HCT116 (cell line): ENCODE results near the gene CDH22. TPM values are rescaled to one million over a fixed set of nuclear protein-coding genes. Genes with fewer than 3 reads are reported as not detected.

Experiments
- ATAC-seq: fragments of 200-7000 bp; cut with Tn5 transposase; 2 replicates; pipeline ENCODE4 v1.9.1; 2020; ENCODE audit warnings: mild to moderate bottlenecking, moderate library complexity
- BruUV-seq: library from RNA; stranded (reverse); fragments of 400-500 nt; replicated peaks from 2 replicates; lab custom pipeline; 2021; lab: Mats Ljungman, UMichigan
- CTCF ChIA-PET: fragments of 300-600 bp; sonication (Branson Sonifier 250); formaldehyde crosslinking; loops from one replicate; lab custom pipeline; 2021; ENCODE audit warnings: antibody characterized with exemption; lab: Charles Lee
- POLR2A ChIA-PET: fragments of 300-600, 350-600 bp; sonication (Branson Sonifier 250); formaldehyde crosslinking; loops from one replicate; lab custom pipeline; 2021; ENCODE audit warnings: antibody characterized with exemption; lab: Charles Lee
- RAD21 ChIA-PET, 2 experiments: fragments of 300-600 bp; sonication (Branson Sonifier 250); formaldehyde crosslinking; loops; one replicate each; lab custom pipeline; 2023; ENCODE audit warnings: low total read pairs in 2 of 2; ENCODE audit not compliant: uncharacterized antibody in 2 of 2, unreplicated experiment in 2 of 2, low non-redundant PET in 1 of 2; lab: Charles Lee
- DNase-seq: peaks from one replicate; pipeline ENCODE4 v3.0.0-alpha.2; 2010; ENCODE audit warnings: low read depth, low spot score
- H2AFZ ChIP-seq: fragments of 200-600 bp; shearing (Covaris generic), sonication (generic); 2 replicates; pipeline ENCODE4 v1.6.1; 2017; ENCODE audit warnings: low read depth, mixed run types, mixed read lengths, antibody characterized with exemption, low read length; ENCODE audit not compliant: poor library complexity, severe bottlenecking
- H3K27ac ChIP-seq: 2 replicates; pipeline ENCODE4 v1.5.1; 2012; ENCODE audit warnings: low read depth, low read length
- H3K27me3 ChIP-seq: fragments of 200-600 bp; sonication (generic); 2 replicates; pipeline ENCODE4 v1.6.1; 2016; ENCODE audit warnings: mixed run types, low read length, mixed read lengths; ENCODE audit not compliant: insufficient read depth
- H3K36me3 ChIP-seq, 2 experiments: fragments of 200-500 bp in 1 of 2; fragments of 200-600 bp in 1 of 2; sonication (Bioruptor generic) in 1 of 2; sonication (generic) in 1 of 2; 2 replicates each; pipeline versions ENCODE4 v1.5.1 to v1.6.1; 2014 to 2016; ENCODE audit warnings: low read length in 2 of 2, inconsistent platforms in 1 of 2, mixed read lengths in 1 of 2, mixed run types in 1 of 2; ENCODE audit not compliant: insufficient read depth in 2 of 2, control insufficient read depth in 1 of 2
- H3K4me1 ChIP-seq, 2 experiments: fragments of 200-600 bp in 1 of 2; sonication (generic) in 1 of 2; 2 replicates each; pipeline versions ENCODE4 v1.5.1 to v1.6.1; 2012 to 2017; ENCODE audit warnings: low read length in 2 of 2, inconsistent platforms in 1 of 2, mild to moderate bottlenecking in 1 of 2, mixed read lengths in 1 of 2, mixed run types in 1 of 2, moderate library complexity in 1 of 2; ENCODE audit not compliant: insufficient read depth in 2 of 2, control insufficient read depth in 1 of 2
- H3K4me2 ChIP-seq: fragments of 200-600 bp; sonication (generic); 2 replicates; pipeline ENCODE4 v1.6.1; 2017; ENCODE audit warnings: mixed run types, low read length, mixed read lengths
- H3K4me3 ChIP-seq, 2 experiments: fragments of 200-600 bp in 1 of 2; sonication (generic) in 1 of 2; replicated peaks in 1 of 2; 2 replicates each; pipeline ENCODE4 v1.5.1; 2011 to 2016; ENCODE audit warnings: low read length in 2 of 2, control low read depth in 1 of 2, low read depth in 1 of 2, mild to moderate bottlenecking in 1 of 2, mixed read lengths in 1 of 2, mixed run types in 1 of 2
- H3K79me2 ChIP-seq: fragments of 200-600 bp; sonication (generic); 2 replicates; pipeline ENCODE4 v1.6.1; 2017; ENCODE audit warnings: mild to moderate bottlenecking, mixed run types, low read length, moderate library complexity, mixed read lengths; ENCODE audit not compliant: insufficient read depth
- H3K9ac ChIP-seq: fragments of 200-600 bp; sonication (generic); 2 replicates; pipeline ENCODE4 v1.6.1; 2016; ENCODE audit warnings: low read length, mixed read lengths
- H3K9me2 ChIP-seq: fragments of 200-600 bp; sonication (generic), shearing (Covaris generic); 2 replicates; pipeline ENCODE4 v1.6.1; 2017; ENCODE audit warnings: mixed run types, mild to moderate bottlenecking, moderate library complexity; ENCODE audit not compliant: insufficient read depth
- H3K9me3 ChIP-seq, 2 experiments: fragments of 200-500 bp in 1 of 2; fragments of 200-600 bp in 1 of 2; sonication (Bioruptor generic) in 1 of 2; sonication (generic) in 1 of 2; 2 replicates each; pipeline ENCODE4 v1.6.1; 2014 to 2017; ENCODE audit warnings: low read length in 2 of 2, mixed read lengths in 2 of 2, inconsistent platforms in 1 of 2, low read depth in 1 of 2, mild to moderate bottlenecking in 1 of 2, mixed run types in 1 of 2, moderate library complexity in 1 of 2; ENCODE audit not compliant: control insufficient read depth in 1 of 2, insufficient read depth in 1 of 2
- H4K20me1 ChIP-seq: fragments of 200-600 bp; sonication (generic), shearing (Covaris generic); 2 replicates; pipeline ENCODE4 v1.6.1; 2017; ENCODE audit warnings: mixed run types, mild to moderate bottlenecking, moderate library complexity; ENCODE audit not compliant: insufficient read depth
- CEBPB ChIP-seq: IDR thresholded peaks from 2 replicates; pipeline ENCODE4 v1.6.1; 2012; ENCODE audit warnings: low read depth
- EGR1 ChIP-seq: IDR thresholded peaks from 2 replicates; pipeline ENCODE4 v1.6.1; 2012; ENCODE audit warnings: low read depth
- ELF1 ChIP-seq: IDR thresholded peaks from 2 replicates; pipeline ENCODE4 v1.6.1; 2012; ENCODE audit warnings: low read depth, borderline replicate concordance
- EZH2phosphoT487 ChIP-seq: fragments of 200-600 bp; IDR thresholded peaks from 2 replicates; pipeline ENCODE4 v1.6.1; 2018; ENCODE audit warnings: antibody characterized with exemption, borderline replicate concordance
- FOSL1 ChIP-seq: IDR thresholded peaks from 2 replicates; pipeline ENCODE4 v1.6.1; 2012; ENCODE audit warnings: low read depth
- JUND ChIP-seq: IDR thresholded peaks from 2 replicates; pipeline ENCODE4 v1.6.1; 2012
- POLR2AphosphoS5 ChIP-seq: IDR thresholded peaks from 2 replicates; pipeline ENCODE4 v1.6.1; 2011; ENCODE audit warnings: mild to moderate bottlenecking, low read depth, low read length, moderate library complexity
- RAD21 ChIP-seq: IDR thresholded peaks from 2 replicates; pipeline ENCODE4 v1.6.1; 2012; ENCODE audit warnings: low read depth, mild to moderate bottlenecking
- SIN3A ChIP-seq: IDR thresholded peaks from 2 replicates; pipeline ENCODE4 v1.6.1; 2012; ENCODE audit warnings: low read depth
- SP1 ChIP-seq: IDR thresholded peaks from 2 replicates; pipeline ENCODE4 v1.6.1; 2012; ENCODE audit warnings: low read depth
- SRF ChIP-seq: IDR thresholded peaks from 2 replicates; pipeline ENCODE4 v1.6.1; 2012; ENCODE audit warnings: low read depth
- TCF7L2 ChIP-seq: IDR thresholded peaks from 2 replicates; pipeline ENCODE4 v1.7.0; 2011; ENCODE audit warnings: borderline replicate concordance, inconsistent platforms; ENCODE audit not compliant: insufficient read depth, insufficient read length; ENCODE audit errors: extremely low read depth
- YY1 ChIP-seq: IDR thresholded peaks from 2 replicates; pipeline ENCODE4 v1.6.1; 2011; ENCODE audit warnings: low read length, low read depth, moderate library complexity, mild to moderate bottlenecking; ENCODE audit not compliant: insufficient replicate concordance; ENCODE audit errors: extremely low read depth
- ZFX ChIP-seq: fragments of 450-650 bp; IDR thresholded peaks from 2 replicates; pipeline ENCODE4 v1.6.1; 2017
- ZNF274 ChIP-seq: fragments of 200-500 bp; sonication (Bioruptor generic); IDR thresholded peaks from 2 replicates; pipeline ENCODE4 v1.6.1; 2014; ENCODE audit warnings: mild to moderate bottlenecking, low read depth, low read length, inconsistent platforms
- intact Hi-C: fragments of 100-400 bp; cut with micrococcal nuclease; formaldehyde crosslinking; loops from 2 replicates; pipeline ENCODE4 v1.10.0; 2022
- total RNA-seq: library from RNA; stranded (reverse); gene quantifications from one replicate; pipeline ENCODE4 v1.2.1, GENCODE V29; 2021; ENCODE audit not compliant: unreplicated experiment
- TF ChIP-seq, protein P1 (sequence below): IDR thresholded peaks from 2 replicates; pipeline ENCODE4 v1.6.1; 2012
- TF ChIP-seq, protein P2 (sequence below): IDR thresholded peaks from 2 replicates; pipeline ENCODE4 v1.6.1; 2012
- TF ChIP-seq, protein P3 (sequence below): IDR thresholded peaks from 2 replicates; pipeline ENCODE4 v1.6.1; 2012; ENCODE audit warnings: low read depth
- TF ChIP-seq, protein P4 (sequence below): IDR thresholded peaks from 2 replicates; pipeline ENCODE4 v1.6.1; 2011; ENCODE audit warnings: mild to moderate bottlenecking, low read length, moderate library complexity; ENCODE audit not compliant: insufficient replicate concordance; ENCODE audit errors: extremely low read depth
- TF ChIP-seq, protein P5 (sequence below), 3 experiments: fragments of 200-600 bp in 1 of 3; sonication (generic) in 1 of 3; IDR thresholded peaks in 2 of 3; conservative IDR thresholded peaks in 1 of 3; 2 replicates each; pipeline ENCODE4 v1.5.1; 2012 to 2017; ENCODE audit warnings: low read depth in 2 of 3, low read length in 2 of 3, antibody characterized with exemption in 1 of 3, borderline replicate concordance in 1 of 3, control low read depth in 1 of 3, mild to moderate bottlenecking in 1 of 3, mixed read lengths in 1 of 3, mixed run types in 1 of 3, moderate library complexity in 1 of 3; ENCODE audit not compliant: insufficient read depth in 1 of 3

CDH22 gene
- total RNA-seq, 1 experiment from 2014 or later, result 1.8 TPM

DNA sequence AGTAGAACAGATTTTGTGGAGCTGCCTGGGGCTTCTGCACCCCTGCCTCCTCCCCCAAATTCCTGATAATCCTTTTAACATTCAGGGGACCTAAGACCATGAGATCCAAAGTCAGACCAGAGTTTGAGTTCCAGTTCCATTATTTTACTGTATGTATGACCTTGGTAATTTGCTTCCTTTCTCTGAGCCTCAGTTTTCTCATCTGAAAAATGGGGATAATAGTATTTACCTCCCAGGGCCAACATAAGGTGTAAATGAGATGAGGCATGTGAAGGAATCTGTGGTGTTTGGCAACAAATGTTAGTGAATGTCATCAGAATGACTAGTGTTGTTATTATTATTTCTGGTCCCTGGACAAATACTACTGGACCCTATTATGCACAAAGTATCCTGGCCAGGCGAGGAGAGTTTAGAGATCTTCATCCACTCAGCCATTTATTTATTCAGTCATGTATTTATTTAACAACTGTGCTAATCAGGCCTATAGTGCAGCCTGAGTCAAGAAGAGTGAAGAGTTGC lies 47.3 kb downstream of the CDH22 start:
- Histone ChIP-seq H3K79me2 (no peaks in the 10 kb centered on the region), H3K9ac (no peak overlapping the region), H3K36me3 (no peaks in the 10 kb centered on the region), H3K27me3 (no peaks in the 10 kb centered on the region), H3K9me3 (no peaks in the 10 kb centered on the region), H3K4me1 (peaks cover under 1 to 1% of the 10 kb centered on the region in 2 experiments), H3K4me3 (no peak overlapping the region), H2AFZ (no peak overlapping the region), H3K9me2 (no peaks in the 10 kb centered on the region), H3K27ac (no peak overlapping the region), H3K4me2 (no peak overlapping the region), H4K20me1 (no peaks in the 10 kb centered on the region)
- RAD21 ChIA-PET, result no interaction called here
- BruUV-seq, result no TSS peak
- intact Hi-C loops, result no loop called here
- TF ChIP-seq, protein P1, sequence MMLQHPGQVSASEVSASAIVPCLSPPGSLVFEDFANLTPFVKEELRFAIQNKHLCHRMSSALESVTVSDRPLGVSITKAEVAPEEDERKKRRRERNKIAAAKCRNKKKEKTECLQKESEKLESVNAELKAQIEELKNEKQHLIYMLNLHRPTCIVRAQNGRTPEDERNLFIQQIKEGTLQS, result no peak
- TF ChIP-seq EGR1 (no peak), JUND (no peak), ELF1 (no peak), RAD21 (no peak), SP1 (no peak), SIN3A (no peak), CEBPB (no peak), EZH2phosphoT487 (no peak), ZFX (no peak), YY1 (no peak), SRF (no peak), TCF7L2 (no peak), POLR2AphosphoS5 (no peak), FOSL1 (no peak), ZNF274 (no peak)
- TF ChIP-seq, protein P2, sequence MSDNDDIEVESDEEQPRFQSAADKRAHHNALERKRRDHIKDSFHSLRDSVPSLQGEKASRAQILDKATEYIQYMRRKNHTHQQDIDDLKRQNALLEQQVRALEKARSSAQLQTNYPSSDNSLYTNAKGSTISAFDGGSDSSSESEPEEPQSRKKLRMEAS, result no peak
- TF ChIP-seq, protein P3, sequence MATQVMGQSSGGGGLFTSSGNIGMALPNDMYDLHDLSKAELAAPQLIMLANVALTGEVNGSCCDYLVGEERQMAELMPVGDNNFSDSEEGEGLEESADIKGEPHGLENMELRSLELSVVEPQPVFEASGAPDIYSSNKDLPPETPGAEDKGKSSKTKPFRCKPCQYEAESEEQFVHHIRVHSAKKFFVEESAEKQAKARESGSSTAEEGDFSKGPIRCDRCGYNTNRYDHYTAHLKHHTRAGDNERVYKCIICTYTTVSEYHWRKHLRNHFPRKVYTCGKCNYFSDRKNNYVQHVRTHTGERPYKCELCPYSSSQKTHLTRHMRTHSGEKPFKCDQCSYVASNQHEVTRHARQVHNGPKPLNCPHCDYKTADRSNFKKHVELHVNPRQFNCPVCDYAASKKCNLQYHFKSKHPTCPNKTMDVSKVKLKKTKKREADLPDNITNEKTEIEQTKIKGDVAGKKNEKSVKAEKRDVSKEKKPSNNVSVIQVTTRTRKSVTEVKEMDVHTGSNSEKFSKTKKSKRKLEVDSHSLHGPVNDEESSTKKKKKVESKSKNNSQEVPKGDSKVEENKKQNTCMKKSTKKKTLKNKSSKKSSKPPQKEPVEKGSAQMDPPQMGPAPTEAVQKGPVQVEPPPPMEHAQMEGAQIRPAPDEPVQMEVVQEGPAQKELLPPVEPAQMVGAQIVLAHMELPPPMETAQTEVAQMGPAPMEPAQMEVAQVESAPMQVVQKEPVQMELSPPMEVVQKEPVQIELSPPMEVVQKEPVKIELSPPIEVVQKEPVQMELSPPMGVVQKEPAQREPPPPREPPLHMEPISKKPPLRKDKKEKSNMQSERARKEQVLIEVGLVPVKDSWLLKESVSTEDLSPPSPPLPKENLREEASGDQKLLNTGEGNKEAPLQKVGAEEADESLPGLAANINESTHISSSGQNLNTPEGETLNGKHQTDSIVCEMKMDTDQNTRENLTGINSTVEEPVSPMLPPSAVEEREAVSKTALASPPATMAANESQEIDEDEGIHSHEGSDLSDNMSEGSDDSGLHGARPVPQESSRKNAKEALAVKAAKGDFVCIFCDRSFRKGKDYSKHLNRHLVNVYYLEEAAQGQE, result no peak
- TF ChIP-seq, protein P4, sequence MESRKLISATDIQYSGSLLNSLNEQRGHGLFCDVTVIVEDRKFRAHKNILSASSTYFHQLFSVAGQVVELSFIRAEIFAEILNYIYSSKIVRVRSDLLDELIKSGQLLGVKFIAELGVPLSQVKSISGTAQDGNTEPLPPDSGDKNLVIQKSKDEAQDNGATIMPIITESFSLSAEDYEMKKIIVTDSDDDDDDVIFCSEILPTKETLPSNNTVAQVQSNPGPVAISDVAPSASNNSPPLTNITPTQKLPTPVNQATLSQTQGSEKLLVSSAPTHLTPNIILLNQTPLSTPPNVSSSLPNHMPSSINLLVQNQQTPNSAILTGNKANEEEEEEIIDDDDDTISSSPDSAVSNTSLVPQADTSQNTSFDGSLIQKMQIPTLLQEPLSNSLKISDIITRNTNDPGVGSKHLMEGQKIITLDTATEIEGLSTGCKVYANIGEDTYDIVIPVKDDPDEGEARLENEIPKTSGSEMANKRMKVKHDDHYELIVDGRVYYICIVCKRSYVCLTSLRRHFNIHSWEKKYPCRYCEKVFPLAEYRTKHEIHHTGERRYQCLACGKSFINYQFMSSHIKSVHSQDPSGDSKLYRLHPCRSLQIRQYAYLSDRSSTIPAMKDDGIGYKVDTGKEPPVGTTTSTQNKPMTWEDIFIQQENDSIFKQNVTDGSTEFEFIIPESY, result no peak
- TF ChIP-seq, protein P5, sequence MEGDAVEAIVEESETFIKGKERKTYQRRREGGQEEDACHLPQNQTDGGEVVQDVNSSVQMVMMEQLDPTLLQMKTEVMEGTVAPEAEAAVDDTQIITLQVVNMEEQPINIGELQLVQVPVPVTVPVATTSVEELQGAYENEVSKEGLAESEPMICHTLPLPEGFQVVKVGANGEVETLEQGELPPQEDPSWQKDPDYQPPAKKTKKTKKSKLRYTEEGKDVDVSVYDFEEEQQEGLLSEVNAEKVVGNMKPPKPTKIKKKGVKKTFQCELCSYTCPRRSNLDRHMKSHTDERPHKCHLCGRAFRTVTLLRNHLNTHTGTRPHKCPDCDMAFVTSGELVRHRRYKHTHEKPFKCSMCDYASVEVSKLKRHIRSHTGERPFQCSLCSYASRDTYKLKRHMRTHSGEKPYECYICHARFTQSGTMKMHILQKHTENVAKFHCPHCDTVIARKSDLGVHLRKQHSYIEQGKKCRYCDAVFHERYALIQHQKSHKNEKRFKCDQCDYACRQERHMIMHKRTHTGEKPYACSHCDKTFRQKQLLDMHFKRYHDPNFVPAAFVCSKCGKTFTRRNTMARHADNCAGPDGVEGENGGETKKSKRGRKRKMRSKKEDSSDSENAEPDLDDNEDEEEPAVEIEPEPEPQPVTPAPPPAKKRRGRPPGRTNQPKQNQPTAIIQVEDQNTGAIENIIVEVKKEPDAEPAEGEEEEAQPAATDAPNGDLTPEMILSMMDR (IDR thresholded peaks at IDR 0.05 in 2 of 3, conservative IDR thresholded peaks at IDR 0.05 in 1 of 3; ENCODE audit: borderline replicate concordance in 1 of 3, insufficient read depth in 1 of 3, low read depth in 2 of 3, low read length in 2 of 3), result no peak
- DNase-seq, result no peak
- CTCF ChIA-PET, result no interaction called here
- POLR2A ChIA-PET, result no interaction called here
- ATAC-seq, result no peak
